Progenitor cell of endocrine pancreas (in vitro differentiated cells): Measurements from ENCODE around the gene TRIM66. TPM values are rescaled to one million over a fixed set of nuclear protein-coding genes. Genes with fewer than 3 reads are reported as not detected.

Source experiments
- DNase-seq: peaks from one replicate; pipeline ENCODE4 v3.0.0; 2021; ENCODE audit warnings: low spot score; ENCODE audit not compliant: unreplicated experiment
- H3K27ac Mint-ChIP-seq: 2 replicates; pipeline ENCODE4 v1.8.0; 2021; ENCODE audit warnings: mild to moderate bottlenecking, moderate library complexity, mixed read lengths
- H3K27me3 Mint-ChIP-seq: 2 replicates; pipeline ENCODE4 v1.8.0; 2021; ENCODE audit warnings: mixed read lengths
- H3K36me3 Mint-ChIP-seq: 2 replicates; pipeline ENCODE4 v1.8.0; 2022; ENCODE audit warnings: mixed read lengths; ENCODE audit not compliant: insufficient read depth
- H3K4me1 Mint-ChIP-seq: 2 replicates; pipeline ENCODE4 v1.8.0; 2021; ENCODE audit warnings: low read depth, mixed read lengths
- H3K4me3 Mint-ChIP-seq: 2 replicates; pipeline ENCODE4 v1.8.0; 2021; ENCODE audit warnings: low read depth, mild to moderate bottlenecking, moderate library complexity, mixed read lengths
- H3K9me3 Mint-ChIP-seq: 2 replicates; pipeline ENCODE4 v1.8.0; 2021; ENCODE audit warnings: low read depth, mixed read lengths
- CTCF ChIP-seq: fragments of 200-600 bp; sonication (generic); IDR thresholded peaks from one replicate; pipeline ENCODE4 v1.5.0; 2021; ENCODE audit warnings: antibody characterized with exemption, mild to moderate bottlenecking; ENCODE audit not compliant: unreplicated experiment
- total RNA-seq: library from RNA; stranded (reverse); gene quantifications from 2 replicates; pipeline ENCODE4 v1.2.1, GENCODE V29; 2021

Gene TRIM66
- total RNA-seq, 1 donor from 2014 or later = 9.4 TPM

DNA sequence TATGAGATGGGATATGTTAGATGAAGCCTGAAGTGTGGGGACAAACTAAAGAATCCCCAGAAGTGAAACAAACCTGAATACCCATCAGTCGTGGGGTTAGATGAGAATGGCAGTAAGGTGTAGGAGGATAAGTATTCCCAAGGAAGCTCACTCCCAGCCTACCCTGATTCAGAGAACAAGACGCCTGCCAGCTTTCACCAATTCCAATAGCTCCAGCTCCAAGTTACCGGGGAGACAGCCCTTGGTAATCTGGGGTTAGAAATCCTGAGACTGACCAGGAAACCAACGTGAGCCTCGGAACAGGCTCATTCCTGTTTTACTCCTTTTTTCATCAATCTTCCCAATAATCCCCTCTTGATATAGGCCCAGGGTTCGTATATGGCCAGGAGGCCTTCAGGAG is 46.6 kb upstream of the TRIM66 start:
- H3K27ac Mint-ChIP-seq = no peak overlapping the region

GRCh38 chr11:8728563-8728962 is 46.1 kb upstream of the TRIM66 start:
- H3K9me3 Mint-ChIP-seq = no peaks in the 10 kb centered on the region
- peaks cover 21% of the 10 kb centered on the region for H3K36me3 Mint-ChIP-seq
- TF ChIP-seq CTCF = no peak

More for the DNA sequence above, 46.6 kb upstream of the TRIM66 start:
- TF ChIP-seq CTCF = no peak
- no peaks in the 10 kb centered on the region for H3K9me3 Mint-ChIP-seq
- H3K27me3 Mint-ChIP-seq = no peaks in the 10 kb centered on the region
- peaks cover 22% of the 10 kb centered on the region for H3K36me3 Mint-ChIP-seq
- H3K4me1 Mint-ChIP-seq = peaks cover 24% of the 10 kb centered on the region
- no peak overlapping the region for H3K4me3 Mint-ChIP-seq
- DNase-seq = no peak

GRCh38 chr11:8726395-8726794 is 43.9 kb upstream of the TRIM66 start:
- H3K36me3 Mint-ChIP-seq = peaks cover 21% of the 10 kb centered on the region
- DNase-seq = no peak
- no peak for TF ChIP-seq CTCF
- H3K4me3 Mint-ChIP-seq = no peak overlapping the region
- H3K9me3 Mint-ChIP-seq = no peaks in the 10 kb centered on the region
- H3K27ac Mint-ChIP-seq = peak overlapping the region; percentile 73
- peaks cover 31% of the 10 kb centered on the region for H3K4me1 Mint-ChIP-seq
- H3K27me3 Mint-ChIP-seq = no peaks in the 10 kb centered on the region

More at GRCh38 chr11:8728563-8728962, 46.1 kb upstream of the TRIM66 start:
- Mint-ChIP-seq H3K4me3 (no peak overlapping the region), H3K27me3 (no peaks in the 10 kb centered on the region), H3K27ac (no peak overlapping the region), H3K4me1 (peaks cover 19% of the 10 kb centered on the region)
- DNase-seq = no peak

DNA sequence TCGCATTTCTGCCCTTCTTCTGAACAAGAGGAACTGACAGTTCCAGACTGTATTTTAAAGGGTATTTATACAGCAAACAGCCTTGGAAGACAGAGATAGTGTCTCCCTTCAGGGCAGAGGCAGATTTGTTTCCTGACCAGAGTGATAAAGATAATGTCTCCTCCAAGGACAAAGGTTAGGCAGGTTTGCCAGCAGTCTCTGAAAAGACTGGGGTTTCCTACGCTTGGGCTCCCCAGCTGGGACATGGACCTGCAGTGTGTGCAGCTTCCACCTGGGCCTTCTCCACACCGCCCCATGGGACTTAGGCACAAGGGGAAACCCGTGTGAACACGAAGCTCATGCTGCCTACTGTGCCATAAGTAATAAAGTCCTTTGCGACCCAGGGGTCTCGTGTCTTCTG is 42.2 kb upstream of the TRIM66 start:
- DNase-seq = no peak
- no peak for TF ChIP-seq CTCF
- Mint-ChIP-seq H3K36me3 (peaks cover 18% of the 10 kb centered on the region), H3K27me3 (no peaks in the 10 kb centered on the region), H3K4me3 (no peak overlapping the region), H3K4me1 (peaks cover 47% of the 10 kb centered on the region), H3K9me3 (no peaks in the 10 kb centered on the region), H3K27ac (peak overlapping the region; percentile 7)

DNA sequence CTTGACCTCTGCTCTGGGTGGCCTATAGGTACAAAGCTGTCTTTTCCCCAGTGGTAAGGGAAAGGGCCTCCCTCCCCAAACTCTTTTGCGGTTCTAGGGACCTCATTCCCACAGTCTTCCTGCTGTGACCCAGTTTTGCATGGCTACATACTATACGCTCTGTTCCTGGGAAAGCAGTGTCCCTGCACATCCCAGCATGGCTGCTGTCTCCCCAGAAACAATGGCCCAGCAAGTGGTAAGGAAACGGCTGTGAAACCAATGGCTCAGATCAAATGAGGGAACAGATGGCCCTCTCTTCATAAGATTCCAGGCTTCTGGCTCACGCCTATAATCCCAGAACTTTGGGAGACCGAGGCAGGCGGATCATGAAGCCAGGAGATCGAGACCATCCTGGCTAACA is 41.2 kb upstream of the TRIM66 start:
- no peak overlapping the region for H3K27ac Mint-ChIP-seq
- DNase-seq = no peak
- peaks cover 17% of the 10 kb centered on the region for H3K36me3 Mint-ChIP-seq
- no peaks in the 10 kb centered on the region for H3K9me3 Mint-ChIP-seq
- no peaks in the 10 kb centered on the region for H3K27me3 Mint-ChIP-seq
- no peak overlapping the region for H3K4me3 Mint-ChIP-seq
- no peak for TF ChIP-seq CTCF
- peaks cover 47% of the 10 kb centered on the region for H3K4me1 Mint-ChIP-seq
